Hepatocyte (in vitro differentiated cells): Measurements from ENCODE around the gene GRN. TPM values are rescaled to one million over a fixed set of nuclear protein-coding genes. Genes with fewer than 3 reads are reported as not detected.
A peak's percentile ranks its signal among the peaks of the same experiment; 100 is the strongest.

Experiments used
- DNase-seq: peaks from one replicate; pipeline ENCODE4 v3.0.0-alpha.2; 2016; ENCODE audit warnings: low spot score
- H2AFZ ChIP-seq: fragments of 200-600 bp; sonication (generic); 2 replicates; pipeline ENCODE4 v1.6.0; 2016; ENCODE audit warnings: antibody characterized with exemption, mild to moderate bottlenecking
- H3K27ac ChIP-seq: fragments of 200-600 bp; sonication (generic); 2 replicates; pipeline ENCODE4 v1.5.1; 2016; ENCODE audit warnings: mild to moderate bottlenecking
- H3K27me3 ChIP-seq: fragments of 200-600 bp; sonication (generic); 2 replicates; pipeline ENCODE4 v1.6.1; 2016
- H3K36me3 ChIP-seq: fragments of 200-600 bp; sonication (generic); replicated peaks from 2 replicates; pipeline ENCODE4 v1.5.1; 2016; ENCODE audit warnings: low read depth; ENCODE audit not compliant: insufficient read depth
- H3K4me1 ChIP-seq: fragments of 200-600 bp; sonication (generic); 2 replicates; pipeline ENCODE4 v1.5.1; 2016; ENCODE audit warnings: mild to moderate bottlenecking, moderate library complexity; ENCODE audit not compliant: insufficient read depth
- H3K4me2 ChIP-seq: fragments of 200-600 bp; sonication (generic); 2 replicates; pipeline ENCODE4 v1.6.0; 2016
- H3K4me3 ChIP-seq: fragments of 200-600 bp; sonication (generic); 2 replicates; pipeline ENCODE4 v1.5.1; 2016; ENCODE audit warnings: mild to moderate bottlenecking
- H3K79me2 ChIP-seq: fragments of 200-600 bp; sonication (generic); 2 replicates; pipeline ENCODE4 v1.6.0; 2017; ENCODE audit warnings: mild to moderate bottlenecking
- H3K9me2 ChIP-seq: fragments of 200-600 bp; sonication (generic); replicated peaks from 2 replicates; pipeline ENCODE4 v1.6.0; 2017; ENCODE audit warnings: mild to moderate bottlenecking; ENCODE audit not compliant: insufficient read depth
- H3K9me3 ChIP-seq: fragments of 200-600 bp; sonication (generic); 2 replicates; pipeline ENCODE4 v1.5.1; 2016; ENCODE audit warnings: low read depth, mild to moderate bottlenecking
- H4K20me1 ChIP-seq: fragments of 200-600 bp; sonication (generic); 2 replicates; pipeline ENCODE4 v1.6.0; 2016; ENCODE audit warnings: mild to moderate bottlenecking; ENCODE audit not compliant: insufficient read depth, poor library complexity, severe bottlenecking
- CTCF ChIP-seq: fragments of 200-600 bp; sonication (generic); IDR thresholded peaks from 2 replicates; pipeline ENCODE4 v1.5.1; 2016; ENCODE audit warnings: antibody characterized with exemption, mild to moderate bottlenecking; ENCODE audit not compliant: poor library complexity
- EZH2 ChIP-seq: fragments of 200-600 bp; sonication (generic); IDR thresholded peaks from 2 replicates; pipeline ENCODE4 v1.6.1; 2016; ENCODE audit warnings: antibody characterized with exemption, mild to moderate bottlenecking, borderline replicate concordance
- EZH2phosphoT487 ChIP-seq: fragments of 200-600 bp; sonication (generic); IDR thresholded peaks from one replicate; pipeline ENCODE4 v1.6.1; 2018; ENCODE audit warnings: antibody characterized with exemption, mild to moderate bottlenecking, low read depth, moderate library complexity; ENCODE audit not compliant: unreplicated experiment, severe bottlenecking
- WGBS: methylation state at CpG from one replicate; pipeline ENCODE4 v1.1.6; 2016; ENCODE audit warnings: low lambda C conversion rate; ENCODE audit errors: missing lambda C conversion rate; 5-methylcytosine and 5-hydroxymethylcytosine counted together
- polyA plus RNA-seq: library from polyadenylated mRNA; unstranded; fragments of >200 nt; fragmentation: Nextera tagmentation; extraction: Ambion mirVana; gene quantifications from 2 replicates; pipeline ENCODE4 v1.2.1, GENCODE V29; 2016
- total RNA-seq: library from RNA; depleted of rRNA; stranded (reverse); fragments of >200 nt; gene quantifications from 2 replicates; pipeline ENCODE4 v1.2.3, GENCODE V29; 2014

Gene GRN
- total and polyA plus RNA-seq, 2 experiments from 2014 or later: 299 to 785 TPM

GRCh38 chr17:44359458-44360143 is 14.5 kb downstream of the GRN start:
- H3K4me3 ChIP-seq: no peak overlapping the region
- no peaks in the 10 kb centered on the region for H3K27me3 ChIP-seq
- H3K4me2 ChIP-seq: no peak overlapping the region
- H3K9me3 ChIP-seq: no peaks in the 10 kb centered on the region
- DNase-seq: no peak
- peaks cover 8% of the 10 kb centered on the region for H3K79me2 ChIP-seq
- TF ChIP-seq CTCF (no peak), EZH2 (no peak), EZH2phosphoT487 (no peak)
- H4K20me1 ChIP-seq: peaks cover 13% of the 10 kb centered on the region
- H3K36me3 ChIP-seq: no peaks in the 10 kb centered on the region
- no peak overlapping the region for H3K27ac ChIP-seq
- no peak overlapping the region for H2AFZ ChIP-seq
- peaks cover 24% of the 10 kb centered on the region for H3K4me1 ChIP-seq
- H3K9me2 ChIP-seq: no peaks in the 10 kb centered on the region
- 92% methylated on average over 12 of the region's 14 CpGs for WGBS

- no peak for TF ChIP-seq EZH2
- TF ChIP-seq EZH2phosphoT487: no peak
- no peak for TF ChIP-seq CTCF
- Histone ChIP-seq H3K4me3 (no peak overlapping the region), H3K27ac (no peak overlapping the region), H3K9me2 (no peaks in the 10 kb centered on the region), H4K20me1 (peaks cover 13% of the 10 kb centered on the region), H3K27me3 (no peaks in the 10 kb centered on the region), H3K36me3 (no peaks in the 10 kb centered on the region), H3K79me2 (peaks cover 8% of the 10 kb centered on the region), H2AFZ (no peak overlapping the region), H3K4me2 (no peak overlapping the region), H3K9me3 (no peaks in the 10 kb centered on the region), H3K4me1 (peaks cover 24% of the 10 kb centered on the region)
- WGBS: 70% methylated on average over 6 of the region's 6 CpGs
- DNase-seq: no peak
Observed at GRCh38 chr17:44360144-44360533, 15.0 kb downstream of the GRN start.

GRCh38 chr17:44360826-44361225 is 15.7 kb downstream of the GRN start:
- Histone ChIP-seq H3K27me3 (no peaks in the 10 kb centered on the region), H3K27ac (no peak overlapping the region), H3K9me2 (no peaks in the 10 kb centered on the region), H3K4me1 (peaks cover 24% of the 10 kb centered on the region), H2AFZ (no peak overlapping the region), H3K4me2 (peak overlapping the region; percentile 99), H3K79me2 (peaks cover 8% of the 10 kb centered on the region), H4K20me1 (peaks cover 13% of the 10 kb centered on the region), H3K36me3 (no peaks in the 10 kb centered on the region), H3K9me3 (no peaks in the 10 kb centered on the region), H3K4me3 (no peak overlapping the region)
- DNase-seq: peak; percentile 66
- TF ChIP-seq EZH2phosphoT487: no peak
- no peak for TF ChIP-seq CTCF
- no peak for TF ChIP-seq EZH2
- WGBS: 58% methylated on average over 5 of the region's 5 CpGs
